Astrocyte (in vitro differentiated cells and primary cell): ENCODE results near the gene SHISA9. TPM values are rescaled to one million over a fixed set of nuclear protein-coding genes. Genes with fewer than 3 reads are reported as not detected.

Experiments
- DNase-seq: peaks from one replicate; pipeline ENCODE4 v3.0.0-alpha.2; 2010; ENCODE audit warnings: low read depth
- FAIRE-seq: peaks from 2 replicates; lab custom pipeline; 2011; peaks lifted over from hg19 to GRCh38; lab: Jason Lieb, UNC
- H2AFZ ChIP-seq: 2 replicates; pipeline ENCODE4 v1.6.0; 2012; ENCODE audit warnings: low read depth, low read length, inconsistent platforms
- H3K27ac ChIP-seq: 2 replicates; pipeline ENCODE4 v1.5.1; 2011; ENCODE audit warnings: low read depth, low read length, inconsistent platforms
- H3K27me3 ChIP-seq: 2 replicates; pipeline ENCODE4 v1.6.0; 2011; ENCODE audit warnings: low read length, inconsistent platforms; ENCODE audit not compliant: insufficient read depth
- H3K36me3 ChIP-seq: 2 replicates; pipeline ENCODE4 v1.5.1; 2011; ENCODE audit warnings: low read length, inconsistent platforms; ENCODE audit not compliant: insufficient read depth
- H3K4me1 ChIP-seq: 2 replicates; pipeline ENCODE4 v1.5.1; 2011; ENCODE audit warnings: low read length, inconsistent platforms; ENCODE audit not compliant: insufficient read depth
- H3K4me2 ChIP-seq: 2 replicates; pipeline ENCODE4 v1.6.0; 2012; ENCODE audit warnings: low read length, inconsistent platforms
- H3K4me3 ChIP-seq: 2 replicates; pipeline ENCODE4 v1.5.1; 2011; ENCODE audit warnings: low read depth, mild to moderate bottlenecking, low read length, inconsistent platforms; ENCODE audit not compliant: insufficient read depth
- H3K79me2 ChIP-seq: 2 replicates; pipeline ENCODE4 v1.6.0; 2012; ENCODE audit warnings: mild to moderate bottlenecking, low read length, inconsistent platforms; ENCODE audit not compliant: insufficient read depth
- H3K9ac ChIP-seq: 2 replicates; pipeline ENCODE4 v1.6.0; 2012; ENCODE audit warnings: mild to moderate bottlenecking, low read length, inconsistent platforms
- H3K9me3 ChIP-seq: 2 replicates; pipeline ENCODE4 v1.5.1; 2012; ENCODE audit warnings: low read depth, mild to moderate bottlenecking, low read length, inconsistent platforms; ENCODE audit not compliant: insufficient read depth
- H4K20me1 ChIP-seq: 2 replicates; pipeline ENCODE4 v1.6.0; 2012; ENCODE audit warnings: low read length, inconsistent platforms; ENCODE audit not compliant: insufficient read depth
- H3K27ac Mint-ChIP-seq: one replicate; pipeline ENCODE4 v1.8.0; 2021; ENCODE audit warnings: mild to moderate bottlenecking, mixed read lengths; ENCODE audit not compliant: unreplicated experiment
- H3K27me3 Mint-ChIP-seq: one replicate; pipeline ENCODE4 v1.8.0; 2021; ENCODE audit warnings: low read depth, mixed read lengths; ENCODE audit not compliant: unreplicated experiment
- H3K36me3 Mint-ChIP-seq: one replicate; pipeline ENCODE4 v1.8.0; 2021; ENCODE audit warnings: low read depth, mixed read lengths; ENCODE audit not compliant: unreplicated experiment
- H3K4me1 Mint-ChIP-seq: one replicate; pipeline ENCODE4 v1.8.0; 2021; ENCODE audit warnings: low read depth, mixed read lengths; ENCODE audit not compliant: unreplicated experiment
- H3K4me3 Mint-ChIP-seq: one replicate; pipeline ENCODE4 v1.8.0; 2021; ENCODE audit warnings: mild to moderate bottlenecking, moderate library complexity, mixed read lengths; ENCODE audit not compliant: unreplicated experiment
- H3K9me3 Mint-ChIP-seq: one replicate; pipeline ENCODE4 v1.8.0; 2021; ENCODE audit warnings: mild to moderate bottlenecking, mixed read lengths; ENCODE audit not compliant: unreplicated experiment
- EZH2 ChIP-seq: IDR thresholded peaks from 2 replicates; pipeline ENCODE4 v1.6.1; 2012; ENCODE audit warnings: mild to moderate bottlenecking, low read length, inconsistent platforms; ENCODE audit not compliant: insufficient read depth
- total RNA-seq: library from RNA; stranded (reverse); gene quantifications from 2 replicates; pipeline ENCODE4 v1.2.1, GENCODE V29; 2021
- TF ChIP-seq, protein P1 (sequence below): IDR thresholded peaks from 2 replicates; pipeline ENCODE4 v1.5.1; 2011; ENCODE audit warnings: low read depth, mild to moderate bottlenecking, inconsistent platforms, low read length, moderate library complexity; ENCODE audit not compliant: insufficient read depth

SHISA9 gene
- total RNA-seq, 1 donor from 2014 or later: 73.0 TPM

DNA sequence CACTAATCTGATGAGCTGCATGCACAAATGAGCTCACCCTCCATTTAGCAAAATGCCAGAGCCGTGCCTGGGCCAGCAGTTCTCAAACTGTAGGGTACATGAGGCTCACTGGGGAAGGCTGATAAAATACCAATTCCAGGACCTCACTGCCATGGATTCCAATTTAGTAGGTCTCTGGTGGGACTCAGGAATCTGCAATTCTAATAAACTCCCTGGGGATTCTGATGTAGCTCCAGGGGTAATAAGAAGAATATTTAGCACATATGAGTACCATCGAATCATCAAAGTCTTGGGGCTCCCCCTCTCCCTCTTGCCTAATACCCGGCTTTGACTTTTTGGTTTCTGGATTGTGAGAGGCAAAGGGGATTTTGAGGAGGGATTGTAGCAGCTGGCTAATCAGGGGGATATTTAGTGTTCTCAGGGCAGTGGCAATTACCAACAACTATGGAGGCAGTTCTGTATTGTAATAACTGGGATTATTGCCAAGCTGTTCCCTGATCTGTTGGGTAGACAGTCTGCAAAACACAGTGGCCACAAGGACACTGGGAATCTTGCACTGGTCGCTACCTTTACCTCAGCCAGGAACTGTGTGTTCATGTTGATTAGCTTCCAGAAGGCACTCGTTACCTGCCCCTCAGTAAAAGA, 140.4 kb downstream of the SHISA9 start:
- Mint-ChIP-seq H3K27me3 (no peaks in the 10 kb centered on the region), H3K9me3 (peaks cover 2% of the 10 kb centered on the region), H3K4me3 (no peak overlapping the region), H3K27ac (no peak overlapping the region), H3K36me3 (no peaks in the 10 kb centered on the region), H3K4me1 (peaks cover 1% of the 10 kb centered on the region)
- FAIRE-seq: no peak
- H4K20me1 ChIP-seq: no peaks in the 10 kb centered on the region
- no peaks in the 10 kb centered on the region for H3K79me2 ChIP-seq
- H3K4me2 ChIP-seq: no peak overlapping the region
- no peaks in the 10 kb centered on the region for H3K27me3 ChIP-seq
- no peak for DNase-seq
- H3K36me3 ChIP-seq: no peaks in the 10 kb centered on the region
- no peak overlapping the region for H2AFZ ChIP-seq
- peaks cover 3% of the 10 kb centered on the region for H3K9me3 ChIP-seq
- H3K27ac ChIP-seq: no peak overlapping the region
- TF ChIP-seq EZH2: no peak
- TF ChIP-seq, protein P1, sequence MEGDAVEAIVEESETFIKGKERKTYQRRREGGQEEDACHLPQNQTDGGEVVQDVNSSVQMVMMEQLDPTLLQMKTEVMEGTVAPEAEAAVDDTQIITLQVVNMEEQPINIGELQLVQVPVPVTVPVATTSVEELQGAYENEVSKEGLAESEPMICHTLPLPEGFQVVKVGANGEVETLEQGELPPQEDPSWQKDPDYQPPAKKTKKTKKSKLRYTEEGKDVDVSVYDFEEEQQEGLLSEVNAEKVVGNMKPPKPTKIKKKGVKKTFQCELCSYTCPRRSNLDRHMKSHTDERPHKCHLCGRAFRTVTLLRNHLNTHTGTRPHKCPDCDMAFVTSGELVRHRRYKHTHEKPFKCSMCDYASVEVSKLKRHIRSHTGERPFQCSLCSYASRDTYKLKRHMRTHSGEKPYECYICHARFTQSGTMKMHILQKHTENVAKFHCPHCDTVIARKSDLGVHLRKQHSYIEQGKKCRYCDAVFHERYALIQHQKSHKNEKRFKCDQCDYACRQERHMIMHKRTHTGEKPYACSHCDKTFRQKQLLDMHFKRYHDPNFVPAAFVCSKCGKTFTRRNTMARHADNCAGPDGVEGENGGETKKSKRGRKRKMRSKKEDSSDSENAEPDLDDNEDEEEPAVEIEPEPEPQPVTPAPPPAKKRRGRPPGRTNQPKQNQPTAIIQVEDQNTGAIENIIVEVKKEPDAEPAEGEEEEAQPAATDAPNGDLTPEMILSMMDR: no peak
- H3K9ac ChIP-seq: no peak overlapping the region
- H3K4me3 ChIP-seq: no peak overlapping the region
- no peaks in the 10 kb centered on the region for H3K4me1 ChIP-seq

DNA sequence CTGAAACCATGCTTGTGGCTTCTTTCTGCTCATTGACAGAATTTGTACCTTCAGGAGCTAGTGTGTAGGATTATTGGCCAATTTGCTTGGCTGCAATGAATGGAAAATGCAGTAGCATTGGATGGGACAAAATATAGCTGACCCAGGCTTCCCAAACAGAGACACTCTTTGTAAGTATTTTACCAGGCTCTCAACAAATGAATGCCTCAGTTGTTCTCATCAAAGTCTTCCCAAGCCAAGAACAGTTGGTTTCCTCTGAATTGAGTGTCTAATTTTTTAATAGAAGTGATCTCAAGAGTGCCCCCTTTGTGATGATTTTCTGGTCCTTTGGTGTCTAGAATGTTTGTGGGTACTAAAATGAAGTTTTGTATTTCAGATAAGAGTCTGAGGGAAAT, 140.9 kb downstream of the SHISA9 start:
- H3K4me1 Mint-ChIP-seq: peaks cover 1% of the 10 kb centered on the region
- Histone ChIP-seq H3K79me2 (no peaks in the 10 kb centered on the region), H3K4me2 (no peak overlapping the region), H3K4me1 (no peaks in the 10 kb centered on the region), H2AFZ (no peak overlapping the region), H3K27me3 (no peaks in the 10 kb centered on the region), H3K36me3 (no peaks in the 10 kb centered on the region), H3K27ac (no peak overlapping the region), H3K9ac (no peak overlapping the region), H3K9me3 (peaks cover 3% of the 10 kb centered on the region), H4K20me1 (no peaks in the 10 kb centered on the region), H3K4me3 (no peak overlapping the region)
- DNase-seq (no peak), FAIRE-seq (no peak)
- TF ChIP-seq, protein P1: no peak
- no peak for TF ChIP-seq EZH2
- no peaks in the 10 kb centered on the region for H3K36me3 Mint-ChIP-seq
- peaks cover 2% of the 10 kb centered on the region for H3K9me3 Mint-ChIP-seq
- no peaks in the 10 kb centered on the region for H3K27me3 Mint-ChIP-seq
- H3K4me3 Mint-ChIP-seq: no peak overlapping the region
- H3K27ac Mint-ChIP-seq: no peak overlapping the region

DNA sequence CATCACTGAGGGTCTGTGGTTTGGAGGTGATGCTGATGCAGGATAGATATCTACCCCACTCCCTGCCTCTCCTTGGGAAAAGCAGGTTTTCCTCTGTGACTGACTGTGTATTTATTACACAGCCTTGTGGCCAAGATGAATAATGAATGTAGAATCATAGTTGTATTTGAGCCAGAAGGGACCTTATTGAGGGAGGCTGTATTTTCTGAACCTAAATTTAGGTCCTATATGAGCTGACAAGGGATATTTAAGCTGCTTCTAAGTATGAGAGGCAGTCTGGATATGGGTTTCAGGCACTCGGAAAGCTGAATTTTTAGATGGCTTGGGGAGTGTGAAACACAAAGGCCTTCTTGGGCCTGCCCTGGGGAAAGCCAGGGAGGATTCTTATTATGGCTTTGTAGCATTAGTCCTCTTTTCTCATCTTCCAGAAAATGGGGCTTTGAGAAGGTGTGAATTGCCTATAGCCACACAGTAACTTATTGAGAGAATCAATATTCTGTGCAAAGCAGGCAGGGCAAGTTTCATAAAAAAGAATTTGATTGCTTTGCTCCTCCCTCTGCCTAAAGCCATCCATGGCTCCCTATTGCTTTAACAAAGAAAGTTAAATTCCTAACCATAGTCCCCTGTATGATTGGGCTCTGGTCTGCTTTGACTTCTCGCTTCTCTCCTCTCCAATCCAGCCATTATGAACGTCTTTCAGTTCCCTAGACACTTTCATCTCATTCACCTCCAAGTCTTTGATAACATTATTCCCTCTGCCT, 144.8 kb downstream of the SHISA9 start:
- Histone ChIP-seq H3K36me3 (no peaks in the 10 kb centered on the region), H3K4me3 (no peak overlapping the region), H3K4me1 (no peaks in the 10 kb centered on the region), H3K4me2 (no peak overlapping the region), H3K9me3 (peaks cover 3% of the 10 kb centered on the region), H2AFZ (no peak overlapping the region), H3K27me3 (no peaks in the 10 kb centered on the region), H3K9ac (no peak overlapping the region), H3K79me2 (no peaks in the 10 kb centered on the region), H4K20me1 (no peaks in the 10 kb centered on the region), H3K27ac (no peak overlapping the region)
- H3K27ac Mint-ChIP-seq: no peak overlapping the region
- no peaks in the 10 kb centered on the region for H3K27me3 Mint-ChIP-seq
- DNase-seq (no peak), FAIRE-seq (no peak)
- no peak overlapping the region for H3K4me3 Mint-ChIP-seq
- TF ChIP-seq, protein P1: no peak
- TF ChIP-seq EZH2: no peak
- peaks cover under 1% of the 10 kb centered on the region for H3K9me3 Mint-ChIP-seq
- H3K36me3 Mint-ChIP-seq: peaks cover 8% of the 10 kb centered on the region
- peaks cover 1% of the 10 kb centered on the region for H3K4me1 Mint-ChIP-seq
